NCI-H82 treated with DMSO at 0.1 percent for 48 hours (cell line): ENCODE measurements around the gene ERBB2.
"Not testable (repeated sequence)": the region's sequence is repeated elsewhere in the genome, so short reads cannot be mapped to it uniquely, and the experiment has no call there.

Experiments
- DNase-seq: peaks from one replicate; lab custom pipeline; 2025; ENCODE audit not compliant: unreplicated experiment; lab: John Stamatoyannopoulos, UW

Gene ERBB2

DNA sequence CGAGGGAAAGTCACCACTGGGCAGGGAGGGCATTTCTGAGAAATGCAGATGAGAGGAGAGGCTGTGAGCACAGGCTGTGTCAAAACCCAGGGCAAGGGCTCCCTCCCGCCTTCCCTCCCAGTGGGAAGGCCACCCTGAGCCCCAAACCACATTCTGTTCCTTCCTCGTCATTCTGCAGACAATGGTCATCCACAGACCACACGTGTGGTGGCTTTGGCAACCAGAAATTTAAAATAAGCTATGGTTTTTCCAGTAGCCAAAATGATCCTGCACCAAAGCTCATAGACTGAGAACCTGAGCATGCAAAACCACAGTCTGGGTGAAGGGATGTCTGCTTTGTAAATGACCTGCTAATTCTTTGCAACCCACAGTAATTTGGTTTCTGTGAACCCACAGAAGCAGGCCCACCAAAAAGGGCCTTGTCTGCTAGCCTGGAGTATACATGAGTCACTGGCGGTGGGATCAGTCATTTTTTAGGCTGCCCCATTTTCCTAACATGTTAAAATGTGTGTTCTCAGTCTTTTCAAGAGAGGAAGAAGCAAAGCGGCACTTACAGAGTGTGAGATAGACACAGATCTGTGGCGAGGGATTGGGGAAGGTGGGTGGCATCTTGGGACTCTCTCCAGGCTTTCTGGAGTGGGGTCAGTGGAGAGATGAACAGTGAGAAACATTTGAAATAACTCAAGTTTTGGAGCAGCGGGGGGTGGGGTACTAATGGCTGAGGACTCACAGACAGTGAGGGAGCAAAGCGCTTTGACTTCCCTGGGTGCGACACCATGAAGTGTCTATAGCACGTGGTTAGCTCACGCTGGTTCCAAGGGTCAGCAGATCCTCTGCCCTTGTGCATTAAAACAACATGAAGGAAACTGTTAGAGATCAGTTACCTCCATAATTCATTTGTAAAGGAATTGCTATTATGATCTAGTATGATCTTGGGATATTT is 58.3 kb downstream of the ERBB2 start:
- no peak for DNase-seq

- no peak for DNase-seq
These were observed 59.3 kb downstream of the ERBB2 start for GRCh38 chr17:39759204-39759603.

DNA sequence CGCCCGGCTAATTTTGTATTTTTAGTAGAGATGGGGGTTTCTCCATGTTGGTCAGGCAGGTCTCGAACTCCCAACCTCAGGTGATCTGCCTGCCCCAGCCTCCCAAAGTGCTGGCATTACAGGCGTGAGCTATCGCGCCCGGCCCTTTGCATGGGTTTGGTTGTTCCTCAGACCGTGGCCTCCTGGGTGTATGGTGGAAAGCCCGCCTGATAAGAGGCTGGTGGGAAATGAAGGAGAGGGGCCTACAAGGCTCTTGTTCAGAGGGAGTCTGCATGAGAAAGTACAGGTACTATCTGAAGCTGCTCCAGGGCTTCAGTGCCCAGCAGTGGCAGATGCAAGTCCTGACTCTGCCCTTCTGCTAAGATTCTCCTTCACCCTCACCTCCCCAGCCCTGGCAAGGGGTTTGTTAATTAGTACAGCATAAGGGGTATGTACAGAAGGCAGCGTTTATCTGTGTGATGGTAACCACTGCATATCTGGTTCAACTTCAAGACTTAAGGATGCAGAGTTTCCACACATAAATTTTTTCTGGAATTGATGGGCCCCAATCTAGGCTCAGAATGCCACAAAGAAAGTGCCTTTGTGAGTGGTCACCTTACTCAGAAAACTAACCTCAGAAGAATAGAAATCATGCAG is 62.1 kb downstream of the ERBB2 start:
- DNase-seq = no peak

GRCh38 chr17:39763051-39763820 is 63.4 kb downstream of the ERBB2 start:
- no peak for DNase-seq

DNA sequence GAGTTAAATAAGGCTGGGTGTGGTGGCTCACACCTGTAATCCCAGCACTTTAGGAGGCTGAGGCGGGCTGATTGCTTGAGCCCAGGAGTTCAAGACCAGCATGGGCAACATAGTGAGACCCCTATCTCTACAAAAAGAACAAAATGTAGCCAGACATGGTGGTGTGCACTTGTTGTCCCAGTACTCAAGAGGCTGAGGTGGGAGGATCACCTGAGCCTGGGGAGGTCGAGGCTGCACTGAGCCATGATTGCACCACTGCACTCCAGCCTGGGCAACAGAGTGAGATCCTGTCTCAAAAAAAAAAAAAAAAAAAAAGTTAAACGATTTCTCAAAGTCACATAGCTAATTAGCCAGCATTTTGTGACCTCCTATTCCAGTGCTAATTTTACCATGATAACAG is 64.3 kb downstream of the ERBB2 start:
- not testable (repeated sequence) for DNase-seq

GRCh38 chr17:39765175-39765574 is 65.3 kb downstream of the ERBB2 start:
- no peak for DNase-seq

GRCh38 chr17:39765766-39766165 is 65.9 kb downstream of the ERBB2 start:
- no peak for DNase-seq

DNA sequence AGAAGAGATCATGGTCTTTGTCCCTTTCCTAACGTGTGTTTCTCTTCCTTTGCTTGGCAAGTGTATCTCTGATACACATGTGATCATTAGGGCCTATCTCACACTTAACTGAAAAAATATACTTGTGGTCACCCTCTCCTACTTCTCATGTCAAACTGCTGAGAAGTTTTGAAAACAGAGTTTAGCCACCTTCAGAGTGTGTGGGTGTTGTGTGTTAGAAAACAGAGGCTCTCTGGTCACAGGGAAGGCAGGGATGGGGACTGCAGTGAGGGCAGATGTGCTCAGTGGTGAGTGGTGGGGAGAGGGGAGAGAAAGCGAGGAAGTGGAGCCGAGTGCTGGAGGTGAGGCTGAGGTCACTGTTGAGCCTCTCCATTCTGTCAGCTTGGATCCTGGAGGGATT is 67.3 kb downstream of the ERBB2 start:
- DNase-seq = no peak

DNA sequence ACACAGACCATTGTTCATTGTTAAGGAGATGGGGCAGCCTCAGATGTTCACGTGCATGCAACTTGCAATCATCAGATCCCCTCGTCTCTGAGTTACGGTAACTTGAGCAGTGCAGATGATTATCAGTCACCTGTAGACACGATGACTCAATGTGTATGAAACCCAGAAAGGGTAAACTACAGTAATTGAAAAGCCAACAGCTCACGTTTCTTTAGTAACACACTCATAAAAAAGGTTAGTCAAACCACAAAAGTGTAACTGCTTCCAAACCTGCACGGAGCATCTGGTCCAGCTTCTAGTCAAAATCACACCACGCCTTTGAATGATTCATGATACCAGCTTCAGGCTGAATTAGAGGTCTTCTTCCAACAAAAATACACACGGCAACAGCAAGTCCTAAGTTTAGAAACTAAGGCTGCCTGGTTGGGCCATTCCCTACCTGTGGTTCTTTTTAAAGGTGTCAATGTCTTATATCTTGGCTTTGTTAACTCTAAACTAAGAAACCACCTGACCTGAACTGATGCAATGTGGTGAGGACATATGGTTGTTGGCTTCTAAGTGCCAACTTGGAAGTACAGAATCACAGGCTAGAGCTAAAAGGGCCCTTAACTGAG is 70.2 kb downstream of the ERBB2 start:
- no peak for DNase-seq

GRCh38 chr17:39772415-39772814 is 72.6 kb downstream of the ERBB2 start:
- no peak for DNase-seq

- DNase-seq = no peak
These were observed 73.4 kb downstream of the ERBB2 start for GRCh38 chr17:39772987-39773934.

DNA sequence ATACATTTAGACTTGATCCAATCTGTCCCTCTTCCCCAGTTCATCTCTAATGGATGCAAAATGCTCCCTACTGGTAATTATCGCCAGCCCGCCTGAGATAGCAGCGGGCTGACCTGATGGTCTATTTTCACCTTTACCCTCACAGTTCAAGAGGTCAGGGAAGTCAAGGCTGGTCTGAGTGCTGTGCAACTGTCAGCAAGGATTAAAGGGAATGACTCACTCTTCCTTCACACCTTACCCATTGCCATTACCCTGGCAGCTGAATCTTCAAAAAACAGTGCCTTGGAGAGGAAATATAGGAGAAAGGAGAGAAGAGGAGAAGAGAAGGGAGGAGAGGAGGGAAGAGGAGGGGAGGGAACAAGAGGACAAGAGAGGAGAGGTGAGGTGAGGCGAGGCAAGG is 74.2 kb downstream of the ERBB2 start:
- no peak for DNase-seq

GRCh38 chr17:39775031-39775430 is 75.2 kb downstream of the ERBB2 start:
- no peak for DNase-seq

- DNase-seq = no peak
These were observed 76.4 kb downstream of the ERBB2 start for GRCh38 chr17:39776252-39776651.

- DNase-seq = no peak
These were observed 77.9 kb downstream of the ERBB2 start for GRCh38 chr17:39777534-39778365.
